ENCODE measurements around the gene TMEM165. TPM values are rescaled to one million over a fixed set of nuclear protein-coding genes. Genes with fewer than 3 reads are reported as not detected.
A peak's percentile ranks its signal among the peaks of the same experiment; 100 is the strongest.

Gene TMEM165
- polyA plus RNA-seq, 4 donors = 63.5 to 96.5 (median 91.5) TPM

- DNase-seq (ENCODE audit: low read depth in 4 of 4, low spot score in 3 of 4) = no peak
These were observed 29.1 kb upstream of the TMEM165 start for GRCh38 chr4:55366621-55367020.

- DNase-seq (ENCODE audit: low read depth in 4 of 4, low spot score in 3 of 4) = no peak
These were observed 28.6 kb upstream of the TMEM165 start for GRCh38 chr4:55367084-55367722.

- DNase-seq (ENCODE audit: low read depth in 4 of 4, low spot score in 3 of 4) = no peak
These were observed 25.8 kb upstream of the TMEM165 start for GRCh38 chr4:55369968-55370367.

GRCh38 chr4:55372259-55372658 is 23.5 kb upstream of the TMEM165 start:
- DNase-seq (ENCODE audit: low read depth in 4 of 4, low spot score in 3 of 4) = no peak

GRCh38 chr4:55373461-55373860 is 22.3 kb upstream of the TMEM165 start:
- no peak for DNase-seq (ENCODE audit: low read depth in 4 of 4, low spot score in 3 of 4)

- DNase-seq (ENCODE audit: low read depth in 4 of 4, low spot score in 3 of 4) = no peak
These were observed 19.1 kb upstream of the TMEM165 start for GRCh38 chr4:55376698-55377097.

- no peak for DNase-seq (ENCODE audit: low read depth in 4 of 4, low spot score in 3 of 4)
These were observed 16.9 kb upstream of the TMEM165 start for GRCh38 chr4:55378617-55379467.

- no peak for DNase-seq (ENCODE audit: low read depth in 4 of 4, low spot score in 3 of 4)
These were observed 15.2 kb upstream of the TMEM165 start for GRCh38 chr4:55380576-55380975.

- DNase-seq (ENCODE audit: low read depth in 4 of 4, low spot score in 3 of 4) = no peak
These were observed 14.3 kb upstream of the TMEM165 start for GRCh38 chr4:55381502-55381901.

GRCh38 chr4:55382488-55383003 is 13.2 kb upstream of the TMEM165 start:
- DNase-seq (ENCODE audit: low read depth in 4 of 4, low spot score in 3 of 4) = no peak

GRCh38 chr4:55385201-55385649 is 10.5 kb upstream of the TMEM165 start:
- no peak for DNase-seq (ENCODE audit: low read depth in 4 of 4, low spot score in 3 of 4)

- no peak for DNase-seq (ENCODE audit: low read depth in 4 of 4, low spot score in 3 of 4)
These were observed 9.7 kb upstream of the TMEM165 start for GRCh38 chr4:55386073-55386472.

- DNase-seq (ENCODE audit: low read depth in 4 of 4, low spot score in 3 of 4) = no peak
These were observed 8.9 kb upstream of the TMEM165 start for GRCh38 chr4:55386840-55387239.

GRCh38 chr4:55393461-55394320 is 2.1 kb upstream of the TMEM165 start:
- no peak for DNase-seq (ENCODE audit: low read depth in 4 of 4, low spot score in 3 of 4)

- DNase-seq (ENCODE audit: low read depth in 4 of 4, low spot score in 3 of 4) = no peak
These were observed 584 bp upstream of the TMEM165 start for GRCh38 chr4:55395218-55395528.

- peak in 1 of 4 donors; percentile 35 for DNase-seq (ENCODE audit: low read depth in 4 of 4, low spot score in 3 of 4)
These were observed 760 bp downstream of the TMEM165 start for GRCh38 chr4:55396308-55397125.

GRCh38 chr4:55397126-55397436 is 1.3 kb downstream of the TMEM165 start:
- DNase-seq (ENCODE audit: low read depth in 4 of 4, low spot score in 3 of 4) = no peak

- DNase-seq (ENCODE audit: low read depth in 4 of 4, low spot score in 3 of 4) = no peak
These were observed 2.0 kb downstream of the TMEM165 start for GRCh38 chr4:55397520-55398321.

GRCh38 chr4:55398461-55398860 is 2.7 kb downstream of the TMEM165 start:
- DNase-seq (ENCODE audit: low read depth in 4 of 4, low spot score in 3 of 4) = no peak

GRCh38 chr4:55398966-55399365 is 3.2 kb downstream of the TMEM165 start:
- DNase-seq (ENCODE audit: low read depth in 4 of 4, low spot score in 3 of 4) = no peak

Data from left renal pelvis (tissue), 4 donors.